Measurements from ENCODE around the gene SLC35F5. TPM values are rescaled to one million over a fixed set of nuclear protein-coding genes. Genes with fewer than 3 reads are reported as not detected.

Gene SLC35F5
- total RNA-seq, 1 donor from 2014 or later = 30.6 TPM

GRCh38 chr2:113754160-113754559 is 2.3 kb downstream of the SLC35F5 start:
- H3K27me3 Mint-ChIP-seq (ENCODE audit: low read depth) = no peaks in the 10 kb centered on the region
- H3K36me3 Mint-ChIP-seq (ENCODE audit: low read depth) = peaks cover 9% of the 10 kb centered on the region
- no peaks in the 10 kb centered on the region for H3K9me3 Mint-ChIP-seq
- TF ChIP-seq, protein P1, sequence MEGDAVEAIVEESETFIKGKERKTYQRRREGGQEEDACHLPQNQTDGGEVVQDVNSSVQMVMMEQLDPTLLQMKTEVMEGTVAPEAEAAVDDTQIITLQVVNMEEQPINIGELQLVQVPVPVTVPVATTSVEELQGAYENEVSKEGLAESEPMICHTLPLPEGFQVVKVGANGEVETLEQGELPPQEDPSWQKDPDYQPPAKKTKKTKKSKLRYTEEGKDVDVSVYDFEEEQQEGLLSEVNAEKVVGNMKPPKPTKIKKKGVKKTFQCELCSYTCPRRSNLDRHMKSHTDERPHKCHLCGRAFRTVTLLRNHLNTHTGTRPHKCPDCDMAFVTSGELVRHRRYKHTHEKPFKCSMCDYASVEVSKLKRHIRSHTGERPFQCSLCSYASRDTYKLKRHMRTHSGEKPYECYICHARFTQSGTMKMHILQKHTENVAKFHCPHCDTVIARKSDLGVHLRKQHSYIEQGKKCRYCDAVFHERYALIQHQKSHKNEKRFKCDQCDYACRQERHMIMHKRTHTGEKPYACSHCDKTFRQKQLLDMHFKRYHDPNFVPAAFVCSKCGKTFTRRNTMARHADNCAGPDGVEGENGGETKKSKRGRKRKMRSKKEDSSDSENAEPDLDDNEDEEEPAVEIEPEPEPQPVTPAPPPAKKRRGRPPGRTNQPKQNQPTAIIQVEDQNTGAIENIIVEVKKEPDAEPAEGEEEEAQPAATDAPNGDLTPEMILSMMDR (conservative IDR thresholded peaks at IDR 0.05) = no peak
- H3K4me1 Mint-ChIP-seq = peaks cover 21% of the 10 kb centered on the region
- no peak overlapping the region for H3K4me3 Mint-ChIP-seq
- H3K27ac Mint-ChIP-seq (ENCODE audit: unreplicated experiment) = no peak overlapping the region
- DNase-seq (ENCODE audit: low read depth, low spot score) = no peak

DNA sequence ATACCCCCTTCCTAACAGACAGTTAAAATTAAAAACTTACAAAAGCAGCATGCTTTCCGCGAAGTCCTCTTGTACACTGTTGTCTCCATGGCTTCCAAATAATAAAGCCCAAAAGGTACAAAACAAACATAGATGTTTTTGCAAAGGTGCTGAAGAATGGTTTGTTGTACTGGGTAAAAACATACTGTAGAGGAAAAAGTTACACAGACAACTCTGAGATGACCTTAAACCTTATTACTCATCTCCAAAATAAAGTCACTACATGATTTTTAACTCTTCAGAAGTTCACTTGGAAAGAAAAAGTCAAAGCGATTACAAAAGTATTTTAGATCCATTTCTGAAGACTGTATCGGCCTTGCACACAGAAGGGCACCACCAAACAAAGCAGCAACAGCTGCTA is 6.1 kb downstream of the SLC35F5 start:
- Mint-ChIP-seq H3K27me3 (ENCODE audit: low read depth) (no peaks in the 10 kb centered on the region), H3K36me3 (ENCODE audit: low read depth) (peaks cover 11% of the 10 kb centered on the region), H3K4me3 (peak overlapping the region; percentile 31), H3K27ac (ENCODE audit: unreplicated experiment) (no peak overlapping the region), H3K4me1 (peaks cover 10% of the 10 kb centered on the region), H3K9me3 (no peaks in the 10 kb centered on the region)
- TF ChIP-seq, protein P1 (conservative IDR thresholded peaks at IDR 0.05) = no peak
- DNase-seq (ENCODE audit: low read depth, low spot score) = no peak

DNA sequence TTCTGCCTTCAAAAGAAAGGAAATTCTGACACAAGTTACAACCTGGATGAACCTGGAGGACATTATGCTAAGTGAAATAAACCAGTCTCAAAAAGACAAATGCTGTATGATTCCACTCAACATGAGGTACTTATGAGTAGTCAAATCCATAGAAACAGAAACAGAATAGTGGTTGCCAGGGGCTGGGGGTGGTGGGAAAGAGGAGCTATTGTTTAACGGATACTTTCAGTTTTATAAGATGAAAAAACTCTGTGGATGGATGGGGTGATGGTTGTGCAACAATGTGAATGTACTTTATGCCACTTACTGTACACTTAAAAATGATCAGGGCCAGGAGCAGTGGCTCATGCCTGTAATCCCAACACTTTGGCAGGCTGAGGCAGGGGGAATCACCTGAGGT is 15.4 kb downstream of the SLC35F5 start:
- no peak for DNase-seq (ENCODE audit: low read depth, low spot score)
- no peaks in the 10 kb centered on the region for H3K27me3 Mint-ChIP-seq (ENCODE audit: low read depth)
- H3K27ac Mint-ChIP-seq (ENCODE audit: unreplicated experiment) = no peak overlapping the region
- peaks cover 15% of the 10 kb centered on the region for H3K36me3 Mint-ChIP-seq (ENCODE audit: low read depth)
- H3K4me1 Mint-ChIP-seq = no peaks in the 10 kb centered on the region
- no peaks in the 10 kb centered on the region for H3K9me3 Mint-ChIP-seq
- TF ChIP-seq, protein P1 (conservative IDR thresholded peaks at IDR 0.05) = no peak
- H3K4me3 Mint-ChIP-seq = no peak overlapping the region

DNA sequence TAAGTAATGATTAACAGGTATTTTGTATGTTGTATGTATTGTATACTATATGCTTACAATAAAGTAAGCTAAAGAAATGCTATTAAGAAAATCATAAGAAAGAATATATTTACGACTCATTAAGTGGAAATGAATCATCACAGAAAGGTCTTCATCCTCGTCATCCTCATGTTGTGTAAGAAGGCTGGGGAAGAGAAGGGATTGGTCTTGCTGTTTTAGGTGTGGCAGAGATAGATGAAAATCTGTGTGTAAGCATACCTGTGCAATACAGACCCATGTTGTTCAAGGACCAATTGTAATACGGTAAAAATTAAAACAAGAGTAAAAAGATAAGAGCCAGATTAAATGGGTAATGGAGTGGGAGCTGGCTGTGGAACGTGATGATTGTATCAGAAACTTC is 16.6 kb downstream of the SLC35F5 start:
- DNase-seq (ENCODE audit: low read depth, low spot score) = no peak
- H3K4me1 Mint-ChIP-seq = no peaks in the 10 kb centered on the region
- H3K27ac Mint-ChIP-seq (ENCODE audit: unreplicated experiment) = no peak overlapping the region
- no peaks in the 10 kb centered on the region for H3K9me3 Mint-ChIP-seq
- no peak overlapping the region for H3K4me3 Mint-ChIP-seq
- no peaks in the 10 kb centered on the region for H3K27me3 Mint-ChIP-seq (ENCODE audit: low read depth)
- peaks cover 14% of the 10 kb centered on the region for H3K36me3 Mint-ChIP-seq (ENCODE audit: low read depth)
- TF ChIP-seq, protein P1 (conservative IDR thresholded peaks at IDR 0.05) = no peak

- DNase-seq (ENCODE audit: low read depth, low spot score) = no peak
- TF ChIP-seq, protein P1 (conservative IDR thresholded peaks at IDR 0.05) = no peak
- no peaks in the 10 kb centered on the region for H3K27me3 Mint-ChIP-seq (ENCODE audit: low read depth)
- H3K4me1 Mint-ChIP-seq = no peaks in the 10 kb centered on the region
- no peak overlapping the region for H3K27ac Mint-ChIP-seq (ENCODE audit: unreplicated experiment)
- peaks cover 3% of the 10 kb centered on the region for H3K36me3 Mint-ChIP-seq (ENCODE audit: low read depth)
- no peaks in the 10 kb centered on the region for H3K9me3 Mint-ChIP-seq
- H3K4me3 Mint-ChIP-seq = no peak overlapping the region
These were observed 22.3 kb downstream of the SLC35F5 start for GRCh38 chr2:113734185-113734584.

DNA sequence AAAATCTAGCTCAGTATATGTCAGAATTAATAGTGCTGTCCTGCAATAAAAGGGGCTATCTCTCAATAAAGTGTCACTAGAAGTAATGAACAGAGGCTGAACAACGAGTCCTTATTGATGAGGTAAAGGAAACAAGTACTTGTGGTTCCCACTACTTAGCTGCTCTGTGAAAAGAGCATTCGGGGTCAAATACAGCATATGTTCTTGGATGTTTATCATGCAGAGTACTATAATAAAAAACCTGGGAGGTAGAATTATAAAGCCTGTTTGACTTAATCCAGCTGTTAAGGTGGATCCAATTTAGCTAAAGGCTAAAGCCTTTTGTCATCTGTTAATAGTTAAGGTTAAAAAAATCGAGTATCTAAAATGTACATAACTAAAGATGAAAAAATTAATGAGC is 32.4 kb downstream of the SLC35F5 start:
- Mint-ChIP-seq H3K27me3 (ENCODE audit: low read depth) (no peaks in the 10 kb centered on the region), H3K27ac (ENCODE audit: unreplicated experiment) (no peak overlapping the region), H3K36me3 (ENCODE audit: low read depth) (peaks cover 4% of the 10 kb centered on the region), H3K9me3 (no peaks in the 10 kb centered on the region), H3K4me1 (no peaks in the 10 kb centered on the region), H3K4me3 (no peak overlapping the region)
- TF ChIP-seq, protein P1 (conservative IDR thresholded peaks at IDR 0.05) = no peak
- DNase-seq (ENCODE audit: low read depth, low spot score) = no peak
